GM18502 (cell line): ENCODE results near the gene RER1.

Experiments used
- ATAC-seq: cut with Tn5 transposase; IDR thresholded peaks from one replicate; pipeline ENCODE4 v1.9.1; 2021; ENCODE audit warnings: mild to moderate bottlenecking; ENCODE audit not compliant: unreplicated experiment, poor library complexity

RER1 gene

DNA sequence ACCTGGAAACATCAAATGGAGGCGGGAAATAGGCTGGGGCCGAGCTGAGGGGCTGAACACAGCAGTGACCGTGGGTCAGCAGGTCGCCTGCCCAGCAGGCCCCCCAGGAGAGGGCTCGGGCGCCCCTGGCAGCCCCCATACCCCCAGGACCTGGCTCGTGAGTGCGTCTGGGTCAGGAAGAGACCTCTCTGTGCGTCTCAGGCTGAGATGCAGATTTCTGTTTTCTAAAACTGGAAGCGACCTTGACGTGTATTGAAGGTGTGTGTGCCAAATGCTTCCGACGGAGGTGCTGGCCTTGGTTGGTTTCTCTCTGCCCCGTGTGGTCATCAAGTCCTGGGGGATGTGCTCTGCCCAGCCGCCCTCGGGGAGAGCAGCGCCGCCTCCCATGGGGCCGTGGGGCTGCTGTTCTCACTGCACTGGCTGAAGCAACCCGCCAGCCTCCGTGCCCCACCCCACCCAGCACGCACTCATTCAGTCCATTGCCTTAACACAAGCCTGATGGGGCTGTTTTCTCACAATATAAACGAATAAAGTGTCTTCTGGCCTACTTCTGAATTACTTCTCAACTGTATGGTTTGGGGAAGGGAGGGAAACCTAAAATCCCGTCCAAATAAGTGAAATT is 13.4 kb downstream of the RER1 start:
- ATAC-seq, result no peak

GRCh38 chr1:2405588-2406295 is 14.1 kb downstream of the RER1 start:
- ATAC-seq, result no peak

DNA sequence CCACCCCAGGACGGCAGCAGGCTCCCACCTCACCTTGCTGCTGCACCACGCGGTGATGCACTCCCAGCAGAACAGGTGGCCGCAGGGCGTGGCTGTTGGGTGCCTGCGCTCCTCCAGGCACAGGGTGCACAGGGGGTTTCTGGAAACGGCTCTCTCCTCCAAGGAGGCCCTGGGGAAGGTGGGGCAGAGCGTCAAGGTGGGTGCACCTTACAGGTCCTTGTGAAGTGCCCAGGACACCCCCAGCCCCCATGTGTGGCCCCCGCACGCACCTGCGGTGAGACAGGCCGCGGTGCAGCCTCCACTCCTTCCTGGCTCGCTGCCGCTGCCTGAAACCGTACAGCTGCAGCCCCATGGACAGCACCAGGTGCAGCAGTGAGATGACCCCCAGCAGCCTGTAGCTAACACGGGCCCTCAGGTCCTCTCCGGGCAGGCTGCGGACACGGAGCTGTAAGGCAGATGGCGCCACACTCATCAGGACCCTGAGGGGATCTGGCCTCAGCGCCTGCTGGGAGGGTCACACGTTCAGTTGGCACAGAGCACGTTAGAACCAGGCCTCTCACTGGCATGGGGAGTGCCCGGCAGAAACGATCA is 14.9 kb downstream of the RER1 start:
- ATAC-seq, result no peak

- ATAC-seq, result no peak
Measured at GRCh38 chr1:2407166-2407990, 15.7 kb downstream of the RER1 start.

GRCh38 chr1:2407991-2408275 is 16.3 kb downstream of the RER1 start:
- ATAC-seq, result no peak

DNA sequence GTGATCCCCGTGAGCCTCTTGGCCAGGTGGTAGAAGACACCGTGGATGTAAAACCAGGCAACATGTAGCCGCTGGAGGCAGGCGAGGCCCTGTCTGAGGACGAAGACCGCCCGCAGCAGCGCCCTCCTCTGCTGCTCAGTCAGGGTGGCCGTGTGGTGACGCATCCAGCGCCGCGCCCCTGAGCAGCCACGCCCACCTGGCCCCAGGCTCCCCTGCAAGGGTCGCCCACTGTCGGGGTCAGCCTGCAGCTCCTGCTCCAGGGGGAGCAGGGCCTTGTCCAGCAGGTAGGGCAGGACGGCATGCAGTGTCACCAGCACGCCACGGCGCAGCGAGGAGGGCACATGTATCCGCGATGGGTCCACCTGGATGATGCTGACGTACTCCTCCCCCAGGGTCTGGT is 16.8 kb downstream of the RER1 start:
- ATAC-seq, result no peak

DNA sequence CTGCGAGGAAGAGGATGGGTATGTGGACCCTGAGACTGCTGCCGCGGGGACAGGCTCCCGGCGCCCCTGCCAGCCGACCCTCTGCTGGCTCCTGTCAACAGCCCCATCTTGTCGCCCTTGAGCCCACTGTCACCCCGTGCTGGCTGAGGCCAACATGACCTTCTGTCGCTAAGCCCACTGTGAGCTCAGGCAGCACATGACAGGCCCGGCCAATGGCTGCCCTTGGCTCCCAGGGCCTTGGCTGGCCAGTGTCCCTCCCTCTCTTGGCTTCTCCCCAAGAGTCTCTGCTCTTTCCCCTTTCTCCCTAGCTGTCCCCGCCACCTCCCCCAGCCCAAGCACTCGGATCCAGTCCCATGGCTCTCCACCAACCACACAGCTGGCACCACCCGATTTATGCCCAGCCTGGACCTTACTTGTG is 17.2 kb downstream of the RER1 start:
- ATAC-seq, result no peak

GRCh38 chr1:2409745-2410144 is 18.1 kb downstream of the RER1 start:
- ATAC-seq, result no peak

GRCh38 chr1:2411801-2412394 is 20.3 kb downstream of the RER1 start:
- ATAC-seq, result peak; percentile 38

GRCh38 chr1:2412395-2412772 is 20.7 kb downstream of the RER1 start, which contains the start of gene PEX10:
PEX10 (minus strand) TSS chr1:2412564; CDS start chr1:2412502, 62 bp downstream.
- peak; percentile 86 for ATAC-seq

DNA sequence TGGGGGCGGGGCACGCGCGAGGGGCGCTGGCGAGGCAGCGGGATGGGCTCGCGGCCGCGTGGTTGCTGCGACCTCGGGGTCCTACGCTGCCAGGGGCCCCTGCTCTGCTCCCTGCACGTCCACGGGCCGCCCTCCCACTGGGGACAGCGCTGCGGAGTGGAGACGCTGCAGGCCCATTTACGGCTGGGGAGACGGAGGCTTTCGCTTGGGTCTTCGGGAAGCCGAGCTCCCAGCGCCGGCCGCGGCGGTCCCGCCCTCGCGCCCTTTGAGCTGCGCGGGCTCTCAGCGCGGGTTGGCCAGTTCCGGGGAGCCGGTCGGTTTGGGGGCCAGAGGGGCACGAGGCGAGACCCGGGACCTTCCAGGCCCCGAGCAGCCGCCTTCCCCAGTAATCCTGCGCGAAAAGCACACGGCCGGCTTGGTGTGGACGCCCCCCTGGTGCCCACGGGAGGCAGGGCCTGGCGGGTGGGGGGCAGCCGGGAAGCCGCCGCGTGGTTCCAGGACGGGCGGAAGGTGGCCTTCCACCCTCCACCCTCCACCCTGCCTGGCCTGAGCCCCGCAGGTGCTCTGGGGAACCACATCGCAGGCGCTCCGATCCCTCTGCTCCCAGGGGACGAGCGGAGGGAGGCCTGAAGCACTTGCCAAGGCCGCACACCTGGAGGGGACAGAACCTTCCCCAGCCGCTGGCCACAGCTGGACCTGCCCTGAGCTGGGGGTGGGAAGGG is 21.3 kb downstream of the RER1 start:
- peak; percentile 32 for ATAC-seq

- no peak for ATAC-seq
Measured at GRCh38 chr1:2413495-2414296, 22.1 kb downstream of the RER1 start.

- ATAC-seq, result no peak
Measured at GRCh38 chr1:2414297-2414958, 22.8 kb downstream of the RER1 start.

DNA sequence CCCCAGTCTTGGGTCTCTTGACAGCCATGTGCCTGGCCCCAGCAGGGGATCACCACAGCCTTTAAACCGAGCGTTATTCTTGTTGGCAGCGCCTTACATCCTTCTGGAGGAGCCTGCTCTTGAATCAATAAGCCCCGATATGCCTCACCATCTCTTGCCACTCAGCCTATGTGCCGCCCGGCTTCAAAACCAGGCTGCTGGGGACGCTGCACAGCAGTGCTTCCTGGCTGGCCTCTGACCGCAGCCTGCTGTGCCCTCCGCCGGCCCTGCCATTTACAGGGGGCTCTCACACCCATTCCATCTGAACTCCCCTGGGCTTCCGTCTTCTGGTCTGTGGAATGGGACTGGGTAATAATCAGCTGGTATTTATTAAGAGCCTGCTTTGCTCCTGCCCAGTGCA is 23.7 kb downstream of the RER1 start:
- no peak for ATAC-seq

GRCh38 chr1:2415801-2416208 is 24.2 kb downstream of the RER1 start:
- ATAC-seq, result no peak

DNA sequence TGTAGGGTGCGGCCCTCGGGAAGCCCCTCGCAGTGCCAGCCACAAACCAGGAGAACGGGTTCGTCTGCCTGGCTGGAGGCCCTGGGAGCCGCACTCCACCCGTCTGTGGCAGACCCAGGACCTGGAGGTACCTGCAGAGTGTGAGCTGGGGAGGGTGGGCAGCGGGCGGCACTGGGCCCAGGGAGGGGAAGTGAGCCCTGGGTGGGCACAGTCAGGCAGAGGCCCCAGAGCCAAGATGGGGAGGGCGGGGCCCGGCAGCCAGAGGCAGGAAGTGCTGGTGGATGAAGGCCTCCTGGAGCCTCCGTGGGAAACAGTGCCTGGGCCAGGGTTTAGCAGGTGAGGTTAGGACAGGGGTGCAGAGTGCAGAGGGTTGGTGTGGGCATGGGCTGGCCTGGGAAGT is 24.8 kb downstream of the RER1 start:
- ATAC-seq, result no peak

GRCh38 chr1:2417083-2417832 is 25.6 kb downstream of the RER1 start:
- ATAC-seq, result no peak

DNA sequence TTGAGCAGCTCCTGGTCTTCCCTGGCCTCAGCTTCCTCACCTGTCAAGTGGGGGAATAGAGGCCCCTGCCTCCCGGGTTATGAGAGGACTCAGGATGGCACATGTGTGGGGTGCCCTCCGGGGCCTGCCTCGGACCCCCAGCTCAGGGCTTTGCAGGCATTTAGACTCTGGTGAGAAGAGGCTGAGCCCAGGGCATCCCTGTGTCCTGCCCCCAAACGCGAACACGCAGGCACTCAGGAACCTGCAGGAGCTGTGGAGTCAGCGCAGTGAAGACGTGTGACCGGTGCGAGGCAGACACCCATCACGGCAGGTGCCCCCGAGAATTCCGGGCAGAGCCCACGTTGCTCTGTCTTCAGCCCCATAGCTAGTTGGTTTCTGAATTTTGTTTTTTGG is 26.2 kb downstream of the RER1 start:
- ATAC-seq, result no peak
